ENCODE measurements around the gene DDX54. TPM values are rescaled to one million over a fixed set of nuclear protein-coding genes. Genes with fewer than 3 reads are reported as not detected.

Gene DDX54
- total RNA-seq, 1 donor = 33.7 TPM

DNA sequence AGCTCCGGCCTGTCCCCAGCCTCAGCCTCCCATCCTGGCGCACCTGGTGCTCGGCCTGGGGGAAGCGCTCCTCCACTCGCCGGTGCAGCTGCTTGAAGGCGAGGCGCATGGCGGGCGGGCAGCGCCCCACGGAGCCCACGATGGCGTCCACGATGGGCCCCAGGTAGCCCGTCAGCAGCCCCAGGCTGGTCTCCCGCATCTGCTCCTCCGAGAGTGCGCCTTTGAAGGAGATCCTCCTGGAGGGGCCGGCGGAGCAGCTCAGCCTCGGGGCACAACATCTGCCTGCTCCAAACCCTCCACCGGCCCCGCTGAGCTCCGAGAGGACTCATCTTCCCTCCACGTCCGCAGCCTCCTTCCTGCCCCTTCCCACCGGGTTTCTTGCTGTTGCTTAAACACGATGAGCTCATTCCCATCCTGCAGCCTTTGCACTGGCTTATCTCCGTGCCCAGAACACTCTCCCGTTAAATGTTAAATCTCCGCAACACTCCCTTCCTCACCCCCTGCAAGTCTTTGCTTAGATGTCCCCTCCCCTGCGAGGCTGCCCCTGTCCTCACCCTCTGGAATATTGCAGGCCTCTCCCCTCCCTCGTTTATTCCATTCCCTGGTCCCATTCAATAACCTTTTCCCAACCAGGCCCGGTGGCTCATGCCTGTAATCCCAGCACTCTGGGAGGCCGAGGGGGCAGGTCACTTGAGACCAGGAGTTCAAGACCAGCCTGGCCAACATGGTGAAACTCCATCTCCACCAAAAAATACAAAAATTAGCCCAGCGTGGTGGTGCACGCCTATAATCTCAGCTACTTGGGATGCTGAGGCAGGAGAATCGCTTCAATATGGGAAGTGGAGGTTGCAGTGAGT, 73.0 kb downstream of the DDX54 start:
- DNase-seq (ENCODE audit: low read depth) = no peak
- H3K4me3 ChIP-seq (ENCODE audit: low read depth, low read length) = no peak overlapping the region
- TF ChIP-seq, protein P1, sequence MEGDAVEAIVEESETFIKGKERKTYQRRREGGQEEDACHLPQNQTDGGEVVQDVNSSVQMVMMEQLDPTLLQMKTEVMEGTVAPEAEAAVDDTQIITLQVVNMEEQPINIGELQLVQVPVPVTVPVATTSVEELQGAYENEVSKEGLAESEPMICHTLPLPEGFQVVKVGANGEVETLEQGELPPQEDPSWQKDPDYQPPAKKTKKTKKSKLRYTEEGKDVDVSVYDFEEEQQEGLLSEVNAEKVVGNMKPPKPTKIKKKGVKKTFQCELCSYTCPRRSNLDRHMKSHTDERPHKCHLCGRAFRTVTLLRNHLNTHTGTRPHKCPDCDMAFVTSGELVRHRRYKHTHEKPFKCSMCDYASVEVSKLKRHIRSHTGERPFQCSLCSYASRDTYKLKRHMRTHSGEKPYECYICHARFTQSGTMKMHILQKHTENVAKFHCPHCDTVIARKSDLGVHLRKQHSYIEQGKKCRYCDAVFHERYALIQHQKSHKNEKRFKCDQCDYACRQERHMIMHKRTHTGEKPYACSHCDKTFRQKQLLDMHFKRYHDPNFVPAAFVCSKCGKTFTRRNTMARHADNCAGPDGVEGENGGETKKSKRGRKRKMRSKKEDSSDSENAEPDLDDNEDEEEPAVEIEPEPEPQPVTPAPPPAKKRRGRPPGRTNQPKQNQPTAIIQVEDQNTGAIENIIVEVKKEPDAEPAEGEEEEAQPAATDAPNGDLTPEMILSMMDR (IDR thresholded peaks at IDR 0.05; ENCODE audit: insufficient read depth, low read depth, low read length) = no peak

DNA sequence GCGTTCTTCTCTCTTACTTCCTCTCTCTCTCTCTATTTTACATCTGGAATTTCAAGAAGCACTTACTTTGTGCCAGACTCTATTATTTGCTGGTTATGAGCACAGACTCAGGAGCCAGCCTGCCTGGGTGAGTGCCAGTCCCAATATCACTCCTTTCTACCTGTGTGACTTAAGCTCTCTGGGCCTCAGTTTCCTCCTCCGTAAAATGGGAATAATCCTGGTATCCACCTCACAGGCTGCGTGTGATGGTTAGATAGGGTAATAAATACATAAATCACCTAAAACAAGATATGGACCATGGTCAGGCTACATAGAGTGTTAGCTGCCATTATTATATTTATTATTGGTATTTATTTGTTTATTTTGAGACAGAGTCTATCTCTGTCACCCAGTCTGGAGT, 74.0 kb downstream of the DDX54 start:
- TF ChIP-seq, protein P1 (IDR thresholded peaks at IDR 0.05; ENCODE audit: insufficient read depth, low read depth, low read length) = no peak
- no peak overlapping the region for H3K4me3 ChIP-seq (ENCODE audit: low read depth, low read length)
- DNase-seq (ENCODE audit: low read depth) = no peak

DNA sequence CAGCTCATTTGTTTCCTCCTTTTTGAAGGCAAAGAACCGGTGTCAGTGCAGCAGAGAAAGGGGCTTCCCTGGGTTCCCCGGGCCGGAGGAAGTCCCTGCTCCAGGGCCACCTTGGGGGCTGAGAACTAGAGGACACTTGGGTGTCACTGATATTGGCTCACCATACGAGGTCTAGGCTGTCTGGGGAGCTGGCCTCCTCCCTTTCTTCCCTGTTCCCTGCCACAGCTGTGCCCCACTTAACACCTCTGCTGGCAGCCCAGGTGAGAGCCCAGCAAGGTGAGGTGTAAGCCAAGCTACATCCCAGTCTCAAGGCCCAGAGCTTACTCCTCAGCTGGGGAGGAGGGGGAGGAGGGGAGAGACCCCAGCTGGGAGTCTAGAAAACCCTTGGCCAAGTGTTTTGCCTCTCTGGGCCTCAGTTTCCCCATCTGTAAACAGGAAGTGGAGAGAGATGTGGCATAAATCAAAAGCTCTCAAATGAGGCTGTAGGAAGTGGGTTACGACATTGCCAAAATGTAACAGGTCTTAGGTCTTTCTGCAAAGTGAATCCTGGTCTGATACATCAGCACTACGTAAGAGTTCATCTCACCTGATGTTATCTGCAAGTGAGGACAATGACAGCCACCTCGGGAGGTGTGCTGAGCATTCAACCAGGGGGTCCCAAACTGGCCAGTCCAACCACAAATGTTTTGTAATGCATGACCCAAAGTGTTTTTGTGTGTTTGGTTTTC, 75.2 kb downstream of the DDX54 start:
- H3K4me3 ChIP-seq (ENCODE audit: low read depth, low read length) = no peak overlapping the region
- no peak for DNase-seq (ENCODE audit: low read depth)
- TF ChIP-seq, protein P1 (IDR thresholded peaks at IDR 0.05; ENCODE audit: insufficient read depth, low read depth, low read length) = no peak

DNA sequence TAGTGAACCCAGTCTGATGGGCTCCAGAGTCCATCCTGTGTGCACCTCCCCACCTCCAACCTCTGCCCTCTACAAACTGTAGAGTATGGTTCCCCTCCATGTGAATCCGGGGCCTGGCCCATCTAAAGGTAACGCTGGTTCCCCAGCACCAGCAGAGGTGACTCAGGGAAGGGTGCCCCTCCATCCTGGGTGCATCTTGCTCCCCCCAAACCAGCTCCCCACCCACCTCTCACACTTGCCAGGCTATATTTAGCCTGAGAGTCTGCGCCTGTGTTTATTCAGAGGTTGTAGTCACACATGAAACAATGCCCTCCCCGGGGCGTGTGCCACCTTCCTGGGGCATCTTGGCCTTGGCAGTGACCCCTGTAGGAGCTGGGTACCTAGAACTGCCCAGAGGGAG, 75.9 kb downstream of the DDX54 start:
- no peak for DNase-seq (ENCODE audit: low read depth)
- TF ChIP-seq, protein P1 (IDR thresholded peaks at IDR 0.05; ENCODE audit: insufficient read depth, low read depth, low read length) = no peak
- no peak overlapping the region for H3K4me3 ChIP-seq (ENCODE audit: low read depth, low read length)

DNA sequence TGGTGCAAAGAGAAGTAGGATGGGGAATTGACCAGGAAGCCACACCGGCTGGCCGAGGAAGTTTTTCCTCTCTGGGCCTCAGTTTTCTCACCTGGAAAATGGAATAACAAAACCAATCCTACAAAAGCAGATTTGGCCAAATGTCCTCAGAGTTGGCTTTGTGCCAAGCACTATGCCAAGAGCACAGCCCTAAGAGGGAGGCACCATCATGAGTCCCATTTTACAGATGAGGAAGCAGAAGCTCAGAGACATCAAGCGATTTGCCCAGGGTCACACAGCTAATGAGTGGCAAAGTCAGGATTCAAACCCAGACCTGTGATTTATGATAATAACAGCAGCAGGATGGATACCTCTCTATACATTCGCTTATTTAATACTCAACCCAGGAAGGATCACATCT, 77.0 kb downstream of the DDX54 start:
- DNase-seq (ENCODE audit: low read depth) = no peak
- TF ChIP-seq, protein P1 (IDR thresholded peaks at IDR 0.05; ENCODE audit: insufficient read depth, low read depth, low read length) = no peak
- H3K4me3 ChIP-seq (ENCODE audit: low read depth, low read length) = no peak overlapping the region

Small RNA genes within 50 kb of the gene (small RNA-seq; reads per million reads assigned to genes)
- gene MIR7106 = not detected
- not detected for gene RF00019

Other genes with a start within 250 kb of the DDX54 start
- 10.3 and 12.5 TPM in 2 replicates for gene OAS3, start 247.0 kb downstream of the DDX54 start, total RNA-seq
- 2.3 and 5.6 TPM in 2 replicates for gene OAS2, start 207.0 kb downstream of the DDX54 start, total RNA-seq
- gene DTX1, start 128.7 kb downstream of the DDX54 start, total RNA-seq = not detected in 2 replicates
- not detected in 2 replicates for gene RASAL1, start 49.7 kb downstream of the DDX54 start, total RNA-seq
- gene CFAP73, start 35.8 kb downstream of the DDX54 start, total RNA-seq = not detected in 2 replicates
- 22.5 and 27.6 TPM in 2 replicates for gene RITA1, start 243 bp upstream of the DDX54 start, total RNA-seq
- 15.8 and 25.9 TPM in 2 replicates for gene TPCN1, start 36.0 kb upstream of the DDX54 start, total RNA-seq
- gene SLC8B1, start 149.6 kb upstream of the DDX54 start, total RNA-seq = 12.9 and 22.9 TPM in 2 replicates
- gene PLBD2, start 173.1 kb upstream of the DDX54 start, total RNA-seq = 27.6 and 31.2 TPM in 2 replicates
- gene SDS, start 218.4 kb upstream of the DDX54 start, total RNA-seq = not detected in 2 replicates
- 3.5 and 5.2 TPM in 2 replicates for gene SDSL, start 236.9 kb upstream of the DDX54 start, total RNA-seq

All from fibroblast of villous mesenchyme (primary cell).